Immature natural killer cell (primary cell): ENCODE results near the gene SEPTIN1. TPM values are rescaled to one million over a fixed set of nuclear protein-coding genes. Genes with fewer than 3 reads are reported as not detected.
A peak's percentile ranks its signal among the peaks of the same experiment; 100 is the strongest.

Experiments used
- DNase-seq, 3 donors: peaks; one replicate each; pipeline ENCODE4 v3.0.0; 2022; ENCODE audit warnings: mixed read lengths in 1 of 3
- H3K27ac Mint-ChIP-seq, 6 donors: one replicate each; pipeline ENCODE4 v1.8.0; 2020; ENCODE audit warnings: mixed read lengths in 6 of 6, mild to moderate bottlenecking in 5 of 6, inconsistent platforms in 4 of 6, moderate library complexity in 3 of 6
- H3K27me3 Mint-ChIP-seq, 3 donors: one replicate each; pipeline ENCODE4 v1.8.0; 2020 to 2021; ENCODE audit warnings: low read depth in 3 of 3, mild to moderate bottlenecking in 3 of 3, mixed read lengths in 3 of 3, moderate library complexity in 3 of 3, inconsistent platforms in 1 of 3
- H3K36me3 Mint-ChIP-seq, 3 donors: one replicate each; pipeline ENCODE4 v1.8.0; 2020; ENCODE audit warnings: mixed read lengths in 3 of 3, inconsistent platforms in 2 of 3, mild to moderate bottlenecking in 2 of 3
- H3K4me1 Mint-ChIP-seq, 2 donors: one replicate each; pipeline ENCODE4 v1.8.0; 2020; ENCODE audit warnings: inconsistent platforms in 2 of 2, mild to moderate bottlenecking in 2 of 2, mixed read lengths in 2 of 2, moderate library complexity in 1 of 2
- H3K4me3 Mint-ChIP-seq, 5 donors: one replicate each; pipeline ENCODE4 v1.8.0; 2020; ENCODE audit warnings: mild to moderate bottlenecking in 5 of 5, mixed read lengths in 5 of 5, inconsistent platforms in 3 of 5, moderate library complexity in 3 of 5
- H3K9me3 Mint-ChIP-seq, 6 donors: one replicate each; pipeline ENCODE4 v1.8.0; 2020; ENCODE audit warnings: mild to moderate bottlenecking in 6 of 6, mixed read lengths in 6 of 6, inconsistent platforms in 4 of 6, moderate library complexity in 3 of 6
- polyA plus RNA-seq, 3 donors: library from polyadenylated mRNA; unstranded; fragments of 300-500 nt; fragmentation: Illumina TruSeq; gene quantifications; one replicate each; pipeline ENCODE4 v1.2.3, GENCODE V29; 2021

Gene SEPTIN1
- polyA plus RNA-seq, 3 donors from 2014 or later, result 155 to 213 (median 161) TPM

DNA sequence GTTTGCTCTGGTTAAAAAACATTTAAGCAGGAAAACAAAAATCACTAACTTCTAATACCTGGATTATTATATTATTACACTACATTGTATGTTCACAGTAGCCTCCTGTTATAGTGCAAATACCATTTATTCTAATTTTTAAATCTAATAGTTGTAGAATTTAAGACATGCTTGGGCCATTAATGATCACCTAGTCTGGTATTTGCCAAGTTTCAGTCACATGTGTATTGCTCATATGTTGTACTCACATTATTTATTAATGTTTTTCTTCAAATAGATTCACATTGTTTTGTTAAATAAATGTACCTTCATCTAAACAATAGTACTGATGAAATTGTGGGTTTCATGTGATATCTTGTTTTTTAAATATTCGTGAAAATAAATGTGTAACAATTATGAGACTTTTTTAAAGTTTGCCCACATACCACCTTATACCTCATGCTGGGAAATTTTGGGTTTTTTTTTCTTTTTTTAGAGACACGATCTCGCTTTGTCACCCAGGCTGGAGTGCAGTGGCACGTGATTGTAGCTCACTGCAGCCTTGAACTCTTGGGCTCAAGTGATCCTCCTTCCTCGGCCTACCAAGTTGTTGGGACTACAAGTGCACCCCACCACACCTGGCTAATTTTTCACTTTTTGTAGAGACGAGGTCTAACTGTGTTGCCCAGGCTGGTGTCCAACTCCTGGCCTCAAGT, 30.9 kb upstream of the SEPTIN1 start:
- Mint-ChIP-seq H3K27me3 (peaks cover 0 to 5% (median 0%) of the 10 kb centered on the region in 3 donors), H3K9me3 (no peaks in the 10 kb centered on the region), H3K4me1 (peaks cover 18 to 20% of the 10 kb centered on the region in 2 donors), H3K4me3 (no peak overlapping the region), H3K36me3 (peaks cover 0 to 7% (median 3%) of the 10 kb centered on the region in 3 donors), H3K27ac (no peak overlapping the region)
- no peak for DNase-seq

DNA sequence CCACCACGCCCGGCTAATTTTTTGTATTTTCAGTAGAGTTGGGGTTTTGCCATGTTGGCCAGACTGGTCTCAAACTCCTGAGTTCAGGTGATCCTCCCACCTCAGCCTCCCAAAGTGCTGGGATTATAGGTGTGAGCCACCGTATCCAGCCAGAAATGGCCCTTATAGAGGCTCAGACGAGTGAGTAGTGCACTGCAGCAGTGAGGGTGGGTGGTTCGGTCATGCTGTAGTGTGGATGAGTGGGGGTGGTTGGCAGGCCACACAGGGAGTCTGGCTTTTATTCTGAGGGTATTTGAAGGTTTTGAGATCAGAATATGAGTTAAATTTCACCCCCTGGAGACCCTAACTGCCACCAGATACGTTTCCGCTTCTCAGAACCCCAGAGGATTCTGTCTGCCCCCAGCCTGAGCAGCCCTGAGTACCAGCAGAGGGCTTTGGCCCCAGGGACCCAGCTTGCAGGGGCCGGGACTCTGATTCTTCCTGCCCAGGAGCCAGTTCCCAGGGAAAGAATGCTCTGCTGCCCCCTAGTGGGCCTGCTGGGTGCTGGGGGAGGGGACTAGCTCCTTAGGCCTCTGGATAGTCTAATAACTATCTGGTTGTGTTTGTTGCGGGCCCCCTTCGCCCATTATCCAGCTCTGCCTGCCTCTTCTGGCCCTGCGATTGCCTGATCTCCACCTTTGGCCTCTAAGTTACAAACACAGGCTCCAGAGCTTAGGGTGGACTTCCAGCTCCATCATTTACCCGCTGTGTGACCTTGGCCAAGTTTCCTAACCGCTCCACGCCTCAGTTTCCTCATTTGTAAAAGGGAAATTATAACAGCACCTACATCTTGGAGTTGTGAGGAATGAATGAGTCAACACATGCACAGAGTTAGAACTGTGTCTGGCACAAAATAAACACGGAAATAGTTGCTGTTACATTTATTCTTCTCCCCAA, 27.0 kb upstream of the SEPTIN1 start:
- Mint-ChIP-seq H3K4me3 (peak overlapping the region in 4 of 5 donors; percentile 41 to 59 (median 57)), H3K27me3 (peaks cover 0 to 7% (median 0%) of the 10 kb centered on the region in 3 donors), H3K27ac (peak overlapping the region in 2 of 6 donors; percentile 67 to 71), H3K4me1 (peaks cover 21 to 22% of the 10 kb centered on the region in 2 donors), H3K36me3 (peaks cover 0 to 3% (median 0%) of the 10 kb centered on the region in 3 donors), H3K9me3 (no peaks in the 10 kb centered on the region)
- peak; percentile 87 to 91 (median 88) for DNase-seq

DNA sequence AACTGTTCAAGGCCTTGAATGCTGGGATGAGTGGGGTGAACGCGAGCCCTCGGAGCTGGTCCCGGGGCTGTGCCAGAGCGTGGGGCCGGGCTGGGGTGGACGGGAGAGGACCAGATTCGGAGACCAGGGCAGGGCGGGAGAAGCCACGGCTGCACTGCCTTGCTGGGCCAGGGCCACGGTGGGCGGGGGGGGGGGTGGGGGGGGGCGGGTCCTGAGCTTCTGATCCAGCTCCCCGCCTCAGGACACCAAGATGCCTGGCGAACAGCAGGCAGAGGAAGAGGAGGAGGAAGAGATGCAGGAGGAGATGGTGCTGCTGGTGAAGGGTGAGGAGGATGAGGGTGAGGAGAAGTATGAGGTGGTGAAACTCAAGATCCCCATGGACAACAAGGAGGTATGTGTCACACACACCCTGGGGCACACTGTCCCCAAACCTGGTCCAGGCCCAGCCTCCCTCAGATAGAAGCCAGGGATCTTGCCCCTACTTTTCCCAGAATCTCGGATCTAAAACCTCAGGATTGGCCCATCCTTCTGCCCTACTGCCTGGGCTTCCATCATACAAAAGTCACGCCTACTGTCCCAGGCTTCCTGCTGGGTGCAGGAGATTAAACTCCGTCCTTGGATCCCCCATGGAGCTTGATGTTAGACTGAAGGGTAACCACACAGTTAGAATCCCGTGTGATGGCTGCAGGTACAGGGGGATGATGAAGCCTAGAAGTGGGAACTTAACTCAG, 25.6 kb upstream of the SEPTIN1 start:
- peaks cover 0 to 9% (median 0%) of the 10 kb centered on the region in 3 donors for H3K27me3 Mint-ChIP-seq
- no peak for DNase-seq
- H3K36me3 Mint-ChIP-seq, result peaks cover 0 to 3% (median 0%) of the 10 kb centered on the region in 3 donors
- H3K9me3 Mint-ChIP-seq, result no peaks in the 10 kb centered on the region
- H3K4me3 Mint-ChIP-seq, result peak overlapping the region; percentile 66 to 83 (median 70)
- H3K4me1 Mint-ChIP-seq, result peaks cover 21 to 22% of the 10 kb centered on the region in 2 donors
- H3K27ac Mint-ChIP-seq, result peak overlapping the region; percentile 8 to 69 (median 52)

DNA sequence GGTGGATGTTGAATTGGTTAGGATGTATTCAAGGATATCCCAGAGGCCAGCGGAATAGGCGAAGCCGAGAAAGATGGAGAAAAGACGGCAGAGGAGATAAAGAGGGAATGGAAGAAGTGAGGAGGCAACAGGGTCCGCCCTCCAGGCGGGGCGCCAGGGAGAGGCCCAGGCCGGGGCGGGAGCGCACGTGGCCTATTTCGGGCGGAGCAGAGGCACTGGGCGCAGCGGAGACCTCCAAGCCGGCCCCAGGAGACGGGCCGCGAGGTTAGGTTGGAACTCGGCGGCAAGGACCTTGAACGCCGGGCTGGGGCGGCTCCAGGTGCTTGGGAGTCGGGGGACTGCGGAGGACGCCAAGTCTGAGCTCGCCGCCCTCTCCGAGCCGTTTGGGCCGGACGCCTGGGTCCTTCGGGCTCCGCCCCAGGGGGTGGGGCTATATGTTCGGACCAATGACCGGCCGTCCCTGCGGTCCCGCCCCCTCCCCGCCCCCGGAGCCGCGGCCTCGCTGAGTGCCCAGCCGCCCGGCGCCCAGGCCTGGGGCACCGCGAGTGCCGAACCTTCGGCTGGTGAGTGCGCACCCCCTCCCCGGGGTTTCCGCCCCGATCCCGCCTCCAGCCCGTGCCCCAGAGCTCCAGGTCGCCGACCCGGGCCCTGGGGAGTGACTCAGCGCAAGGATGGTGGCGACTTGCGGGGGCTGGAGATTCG, 24.9 kb upstream of the SEPTIN1 start, which contains the start of gene ZNF771:
TSS of gene ZNF771 (plus strand) at position 505 of the 702 bp plus-strand sequence. CDS start 448 bp downstream, outside the sequence.
- peak within 1 kb of the TSS; percentile 90 to 99 (median 97) for H3K4me3 Mint-ChIP-seq
- peaks cover 0 to 3% (median 0%) of the 10 kb centered on the region in 3 donors for H3K36me3 Mint-ChIP-seq
- H3K27ac Mint-ChIP-seq, result peak within 1 kb of the TSS; percentile 76 to 94 (median 92)
- peak; percentile 85 to 89 (median 87) for DNase-seq
- peaks cover 0 to 12% (median 0%) of the 10 kb centered on the region in 3 donors for H3K27me3 Mint-ChIP-seq
- peaks cover 21 to 22% of the 10 kb centered on the region in 2 donors for H3K4me1 Mint-ChIP-seq
- H3K9me3 Mint-ChIP-seq, result no peaks in the 10 kb centered on the region

DNA sequence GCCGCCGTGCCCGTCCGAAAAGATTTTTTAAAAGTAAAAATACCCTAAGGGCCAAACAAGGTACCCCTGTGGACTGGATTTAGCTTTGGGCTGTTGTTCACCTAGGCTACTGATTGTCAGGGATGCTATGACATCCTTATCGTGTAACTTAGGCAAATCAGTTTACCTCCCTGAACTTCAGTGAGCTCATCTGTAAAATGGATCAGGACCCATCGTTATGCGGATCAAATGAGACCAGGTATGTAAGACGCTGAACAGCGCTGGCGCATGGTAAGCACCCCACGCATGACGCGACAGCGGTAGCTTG, 24.4 kb upstream of the SEPTIN1 start:
- Mint-ChIP-seq H3K9me3 (no peaks in the 10 kb centered on the region), H3K4me3 (peak overlapping the region; percentile 90 to 99 (median 97)), H3K36me3 (no peaks in the 10 kb centered on the region), H3K4me1 (peaks cover 22 to 24% of the 10 kb centered on the region in 2 donors), H3K27me3 (peaks cover 0 to 12% (median 0%) of the 10 kb centered on the region in 3 donors), H3K27ac (peak overlapping the region; percentile 76 to 94 (median 92))
- no peak for DNase-seq

DNA sequence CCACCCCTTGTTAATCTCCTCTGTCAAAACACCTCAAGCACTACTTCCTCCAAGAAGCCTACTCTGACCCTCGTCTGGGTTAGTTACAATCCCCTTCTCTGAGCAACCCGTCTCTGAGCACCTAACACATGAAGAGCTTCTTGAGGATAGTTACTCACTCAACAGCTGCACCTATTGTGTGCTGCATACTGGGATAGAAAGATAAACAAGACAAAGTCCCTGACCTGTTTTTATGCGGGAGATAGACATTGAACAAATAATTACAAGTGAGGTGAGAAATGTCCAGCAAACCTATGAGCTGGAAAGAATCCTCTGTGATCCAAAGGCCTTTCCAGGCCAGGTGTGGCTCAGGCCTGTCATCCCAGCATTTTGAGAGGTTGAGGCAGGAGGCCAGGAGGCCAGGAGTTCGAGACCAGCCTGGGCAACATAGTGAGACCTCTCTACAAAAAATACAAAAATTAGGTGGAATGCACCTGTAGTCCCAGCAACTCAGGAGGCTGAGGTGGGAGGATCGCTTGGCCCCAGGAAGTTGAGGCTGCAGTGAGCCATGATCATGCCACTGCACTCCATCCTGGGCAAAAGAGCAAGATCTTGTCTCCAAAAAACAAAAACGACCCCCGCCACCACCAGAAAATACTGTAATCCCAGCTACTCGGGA, 19.5 kb upstream of the SEPTIN1 start:
- Mint-ChIP-seq H3K27ac (peak overlapping the region in 2 of 6 donors; percentile 40 to 71), H3K4me3 (peak overlapping the region; percentile 63 to 91 (median 85)), H3K27me3 (peaks cover 8 to 29% (median 13%) of the 10 kb centered on the region in 3 donors), H3K9me3 (no peaks in the 10 kb centered on the region), H3K36me3 (no peaks in the 10 kb centered on the region), H3K4me1 (peaks cover 42 to 43% of the 10 kb centered on the region in 2 donors)
- no peak for DNase-seq

DNA sequence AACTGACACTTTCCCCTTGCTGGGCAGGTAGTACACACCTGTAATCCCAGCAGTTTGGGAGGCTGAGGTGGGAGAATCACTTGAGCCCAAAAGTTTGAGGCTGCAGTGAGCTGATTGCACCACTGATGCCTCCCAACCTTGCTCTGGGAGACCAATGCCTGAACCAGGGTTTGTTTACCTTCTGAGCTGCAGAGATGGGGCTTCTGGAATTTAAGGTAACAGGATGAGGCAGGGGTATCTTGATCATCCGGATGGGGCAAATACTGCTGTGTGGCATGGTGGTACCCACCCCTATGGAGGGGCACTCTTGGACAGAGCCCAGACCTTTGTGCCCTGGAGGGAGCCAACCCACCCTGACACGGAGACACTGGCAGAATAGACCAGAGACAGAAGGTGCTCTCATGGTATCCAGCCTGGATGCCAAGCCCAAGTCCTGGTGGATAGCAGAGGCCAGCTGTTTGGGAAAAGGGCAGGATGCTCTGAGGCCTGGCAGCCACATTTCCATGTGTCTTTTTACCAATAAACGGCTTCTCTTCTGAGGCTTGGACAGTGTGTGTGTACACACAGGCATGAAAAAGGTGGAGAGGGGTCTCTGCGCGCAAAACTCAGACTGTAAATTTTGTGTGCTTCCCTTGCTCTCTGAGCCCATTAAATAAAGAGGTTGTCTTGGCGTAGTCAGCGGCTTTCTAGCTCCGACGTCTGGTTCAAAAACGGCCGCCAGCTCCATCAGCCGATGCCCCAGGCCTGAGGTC, 17.2 kb upstream of the SEPTIN1 start:
- Mint-ChIP-seq H3K4me1 (peaks cover 56 to 57% of the 10 kb centered on the region in 2 donors), H3K4me3 (peak overlapping the region; percentile 85 to 91 (median 89)), H3K36me3 (no peaks in the 10 kb centered on the region), H3K9me3 (no peaks in the 10 kb centered on the region), H3K27ac (peak overlapping the region; percentile 73 to 90 (median 80)), H3K27me3 (peaks cover 12 to 26% (median 13%) of the 10 kb centered on the region in 3 donors)
- DNase-seq, result no peak

DNA sequence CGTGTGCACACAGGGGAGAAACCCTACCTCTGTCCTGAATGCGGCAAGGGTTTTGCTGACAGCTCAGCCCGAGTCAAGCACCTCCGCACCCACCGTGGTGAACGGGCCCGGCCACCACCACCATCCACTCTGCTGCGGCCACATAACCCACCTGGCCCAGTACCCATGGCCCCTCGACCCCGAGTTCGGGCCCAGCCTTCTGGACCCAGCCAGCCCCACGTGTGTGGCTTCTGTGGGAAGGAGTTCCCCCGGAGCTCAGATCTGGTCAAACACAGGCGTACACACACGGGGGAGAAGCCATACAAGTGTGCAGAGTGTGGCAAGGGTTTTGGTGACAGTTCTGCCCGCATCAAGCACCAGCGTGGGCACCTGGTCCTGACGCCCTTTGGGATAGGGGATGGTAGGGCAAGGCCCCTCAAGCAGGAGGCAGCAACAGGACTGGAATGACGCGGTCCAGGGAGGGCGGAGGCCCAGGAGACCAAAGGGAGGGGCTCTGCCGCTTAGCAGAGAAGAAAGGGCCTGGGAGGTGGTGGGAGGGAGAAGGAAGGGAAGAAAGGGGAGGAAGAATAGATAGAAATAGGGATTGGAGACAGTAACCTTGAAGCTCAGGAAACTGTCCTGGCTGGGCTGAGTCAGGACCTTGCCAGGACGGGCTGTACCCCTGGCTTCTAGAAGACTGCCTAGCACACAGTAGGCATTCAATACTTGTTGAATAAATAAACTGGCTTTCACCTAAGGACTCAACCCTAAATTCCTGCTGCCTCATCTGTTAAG, 16.5 kb upstream of the SEPTIN1 start:
- peaks cover 58 to 62% of the 10 kb centered on the region in 2 donors for H3K4me1 Mint-ChIP-seq
- H3K27ac Mint-ChIP-seq, result peak overlapping the region in 1 of 6 donors; percentile 22
- H3K9me3 Mint-ChIP-seq, result no peaks in the 10 kb centered on the region
- H3K4me3 Mint-ChIP-seq, result peak overlapping the region; percentile 35 to 91 (median 85)
- no peaks in the 10 kb centered on the region for H3K36me3 Mint-ChIP-seq
- peaks cover 12 to 26% (median 13%) of the 10 kb centered on the region in 3 donors for H3K27me3 Mint-ChIP-seq
- no peak for DNase-seq

DNA sequence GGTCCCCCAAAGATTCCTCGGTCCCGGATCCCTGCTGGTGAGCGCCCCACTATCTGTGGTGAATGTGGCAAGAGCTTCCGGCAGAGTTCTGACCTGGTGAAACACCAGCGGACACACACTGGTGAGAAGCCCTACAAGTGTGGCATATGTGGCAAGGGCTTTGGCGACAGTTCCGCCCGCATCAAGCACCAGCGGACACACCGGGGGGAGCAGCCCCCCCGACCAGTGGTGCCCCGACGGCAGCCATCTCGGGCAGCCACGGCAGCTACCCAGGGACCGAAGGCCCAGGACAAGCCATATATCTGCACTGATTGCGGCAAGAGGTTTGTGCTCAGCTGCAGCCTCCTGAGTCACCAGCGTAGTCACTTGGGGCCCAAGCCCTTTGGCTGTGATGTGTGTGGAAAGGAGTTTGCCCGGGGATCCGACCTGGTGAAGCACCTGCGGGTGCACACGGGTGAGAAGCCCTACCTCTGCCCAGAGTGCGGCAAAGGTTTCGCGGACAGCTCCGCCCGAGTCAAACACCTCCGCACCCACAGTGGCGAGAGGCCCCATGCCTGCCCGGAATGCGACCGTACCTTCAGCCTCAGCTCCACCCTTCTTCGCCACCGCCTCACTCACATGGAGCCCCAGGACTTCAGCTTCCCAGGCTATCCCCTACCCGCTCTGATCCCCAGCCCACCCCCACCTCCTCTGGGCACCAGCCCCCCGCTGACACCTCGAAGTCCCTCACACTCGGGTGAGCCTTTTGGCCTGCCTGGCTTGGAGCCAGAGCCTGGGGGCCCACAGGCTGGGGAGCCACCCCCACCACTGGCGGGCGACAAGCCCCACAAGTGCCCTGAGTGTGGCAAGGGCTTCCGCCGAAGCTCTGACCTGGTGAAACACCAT, 15.7 kb upstream of the SEPTIN1 start:
- Mint-ChIP-seq H3K27me3 (peaks cover 12 to 24% (median 13%) of the 10 kb centered on the region in 3 donors), H3K9me3 (no peaks in the 10 kb centered on the region), H3K4me1 (peaks cover 58 to 62% of the 10 kb centered on the region in 2 donors), H3K27ac (peak overlapping the region in 2 of 6 donors; percentile 45 to 75), H3K36me3 (no peaks in the 10 kb centered on the region), H3K4me3 (peak overlapping the region; percentile 15 to 82 (median 45))
- DNase-seq, result peak; percentile 56 to 60 (median 60)

DNA sequence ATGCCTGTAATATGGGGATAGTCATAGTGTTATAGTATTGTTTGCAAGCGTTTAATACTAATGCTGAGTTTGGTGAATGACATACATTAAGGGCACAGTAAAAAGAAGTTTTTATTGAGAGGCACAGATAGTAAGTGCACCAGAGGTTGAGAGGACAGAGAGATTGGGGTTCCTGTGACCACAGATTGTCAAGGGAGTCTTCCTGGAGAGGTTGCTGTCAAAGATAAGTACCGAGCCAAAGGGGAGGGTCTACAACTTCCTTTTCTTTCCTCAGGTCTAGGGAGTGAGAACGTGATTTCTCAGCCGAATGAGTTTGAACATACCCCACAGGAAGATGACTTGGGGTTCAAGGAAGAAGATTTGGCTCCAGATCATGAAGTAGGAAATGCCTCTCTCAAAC, 14.7 kb upstream of the SEPTIN1 start:
- Mint-ChIP-seq H3K27ac (peak overlapping the region; percentile 6 to 81 (median 70)), H3K9me3 (no peaks in the 10 kb centered on the region), H3K27me3 (peaks cover 12 to 20% (median 13%) of the 10 kb centered on the region in 3 donors), H3K36me3 (no peaks in the 10 kb centered on the region), H3K4me3 (peak overlapping the region; percentile 42 to 82 (median 67)), H3K4me1 (peaks cover 58 to 62% of the 10 kb centered on the region in 2 donors)
- no peak for DNase-seq
